NCI-H748 (cell line): Measurements from ENCODE around the gene RASGEF1B.

Experiments used
- DNase-seq: peaks from one replicate; lab custom pipeline; 2025; ENCODE audit not compliant: unreplicated experiment; lab: John Stamatoyannopoulos, UW

Gene RASGEF1B

DNA sequence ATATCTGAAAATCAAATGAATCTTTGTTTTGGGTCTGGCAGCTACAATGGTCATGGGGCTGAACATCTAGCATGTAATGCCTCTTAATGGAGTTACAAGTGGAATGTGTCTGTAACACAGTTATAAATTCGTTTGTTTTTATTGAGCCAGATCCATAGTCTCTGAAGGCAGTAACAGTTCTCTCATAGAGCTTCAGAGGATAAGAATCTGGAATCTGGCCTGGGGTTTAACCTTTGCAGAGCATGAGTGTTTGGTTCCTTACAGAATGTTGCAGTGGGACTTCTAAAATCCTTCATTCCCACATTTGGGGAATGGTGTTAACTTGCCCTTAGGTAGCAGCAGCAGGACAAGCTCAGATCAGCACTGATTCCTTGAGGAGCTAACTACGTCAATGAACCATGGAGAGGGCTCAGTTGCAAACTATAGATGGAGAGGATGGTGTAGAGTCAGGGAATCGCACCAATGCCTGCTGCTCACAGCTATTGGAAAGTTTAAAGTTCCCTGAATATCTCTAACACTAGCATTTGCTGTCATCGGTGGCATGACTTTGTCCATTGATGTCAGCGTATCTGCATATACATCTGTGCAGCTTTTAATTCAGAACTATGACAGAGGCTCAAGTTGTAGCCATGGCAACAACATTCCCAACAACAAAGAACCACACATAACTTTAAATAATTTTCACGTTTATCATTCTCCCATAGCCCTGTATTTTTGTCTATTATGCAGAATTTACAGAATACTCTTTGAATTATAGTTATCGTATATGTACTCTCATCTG is 72.2 kb downstream of the RASGEF1B start:
- DNase-seq: no peak

DNA sequence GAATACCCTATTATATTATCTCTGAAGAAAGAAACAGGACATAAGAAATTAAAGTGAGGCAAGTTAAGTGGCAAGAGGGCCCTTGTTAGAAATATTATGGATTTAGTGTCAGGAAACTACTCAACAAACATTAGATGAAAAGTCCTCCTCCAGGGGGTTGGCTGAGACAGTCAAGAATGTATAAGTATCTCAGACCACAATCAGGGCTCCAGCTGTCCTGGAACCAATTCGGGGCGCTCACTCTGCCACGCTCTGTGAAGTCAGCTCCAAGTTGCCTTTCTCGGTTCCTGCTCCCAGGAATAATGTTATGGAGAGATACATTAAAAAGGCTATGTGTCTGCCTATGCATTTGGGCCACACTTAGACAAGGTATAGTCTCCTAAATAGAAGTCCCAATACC is 73.3 kb downstream of the RASGEF1B start:
- DNase-seq: no peak

DNA sequence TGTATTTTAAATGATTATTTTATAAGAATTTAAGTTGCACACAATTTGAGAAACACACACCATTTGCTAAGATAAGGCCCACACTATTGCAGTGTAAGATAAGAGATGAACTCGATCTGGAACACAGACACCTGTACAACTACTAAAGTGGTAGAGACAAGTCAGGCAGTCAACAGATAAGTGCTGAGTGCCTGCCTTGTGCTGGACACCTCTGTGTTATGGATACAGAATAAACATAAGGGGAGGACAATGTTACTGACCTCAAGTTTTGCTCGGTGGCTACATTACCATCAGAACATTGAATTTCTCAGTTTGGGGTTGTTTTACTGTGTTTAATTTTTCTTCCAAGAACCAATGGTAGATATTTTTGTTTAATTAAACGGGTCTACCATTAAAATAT is 74.1 kb downstream of the RASGEF1B start:
- DNase-seq: no peak

DNA sequence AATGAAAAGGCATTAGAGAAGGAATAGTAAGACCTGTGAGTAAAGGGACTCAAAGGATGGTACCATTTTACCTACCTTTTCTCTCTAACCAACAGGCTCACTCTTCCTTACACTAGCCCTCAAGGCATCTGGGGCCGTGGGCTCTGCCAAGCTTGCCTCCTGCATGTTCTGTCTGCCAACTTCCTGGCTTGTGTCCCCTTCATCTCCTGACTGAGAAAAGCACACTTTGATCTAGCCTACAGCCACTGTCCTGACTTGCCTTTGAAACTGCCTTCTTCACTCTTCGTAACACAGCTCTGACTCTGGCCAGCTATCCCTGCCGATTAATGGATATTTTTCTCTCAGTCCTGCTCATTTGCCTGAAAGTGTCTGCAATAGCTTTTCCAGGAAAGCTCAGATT is 76.5 kb downstream of the RASGEF1B start:
- no peak for DNase-seq

DNA sequence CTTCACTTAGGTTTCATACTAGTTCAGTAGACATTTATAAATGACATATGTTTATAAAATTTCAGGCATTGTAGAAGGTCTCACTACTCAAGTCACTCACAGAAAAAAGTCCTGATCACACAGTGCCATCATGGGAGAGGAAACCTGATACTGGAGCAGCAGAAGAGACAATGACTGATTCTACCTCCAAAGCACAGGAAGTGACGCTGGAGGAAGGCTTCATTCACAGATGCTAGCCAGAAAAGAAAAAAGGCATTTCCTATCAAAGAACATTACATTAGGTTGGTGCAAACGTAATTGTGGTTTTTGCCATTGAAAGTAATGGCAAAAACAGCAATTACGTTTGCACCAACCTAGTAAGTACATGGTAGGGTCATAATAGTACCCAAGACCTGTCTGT is 79.5 kb downstream of the RASGEF1B start:
- no peak for DNase-seq

DNA sequence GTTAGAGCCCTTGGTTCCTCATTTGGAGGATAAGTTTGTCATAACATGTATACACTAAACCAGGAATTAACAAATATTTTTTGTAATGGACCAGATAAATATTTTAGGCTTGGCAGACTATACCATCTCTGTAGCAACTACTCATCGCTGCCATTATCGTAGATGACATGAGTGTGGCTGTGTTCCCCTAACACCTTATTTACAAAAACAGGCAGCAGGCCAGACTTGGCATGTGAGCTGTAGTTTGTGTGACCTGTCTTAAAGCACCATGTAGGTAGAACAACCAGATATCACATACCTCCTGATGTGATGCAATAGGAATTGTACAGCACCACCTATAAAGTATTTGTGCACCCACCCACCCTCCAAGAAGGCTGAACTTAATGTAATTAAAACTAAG is 82.0 kb downstream of the RASGEF1B start:
- DNase-seq: no peak

DNA sequence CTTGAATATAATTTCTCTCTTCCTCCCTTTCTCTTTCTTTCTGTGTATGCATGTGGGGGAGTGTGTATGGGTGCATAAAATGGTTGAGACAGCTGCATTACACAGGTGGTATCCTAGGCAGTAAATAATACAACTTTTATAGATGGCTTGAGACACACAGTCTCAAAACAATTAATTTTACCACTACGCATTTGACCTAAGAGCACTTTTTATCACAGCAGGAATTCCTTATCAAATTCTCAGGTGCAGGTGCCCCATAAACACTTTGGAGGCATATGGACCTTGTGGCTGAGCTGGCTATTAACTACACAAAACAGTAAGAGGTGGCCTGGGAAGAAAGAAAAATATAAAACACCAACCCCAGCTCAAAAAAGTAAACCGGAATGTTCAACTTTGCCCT is 91.3 kb downstream of the RASGEF1B start:
- peak; percentile 55 for DNase-seq

DNA sequence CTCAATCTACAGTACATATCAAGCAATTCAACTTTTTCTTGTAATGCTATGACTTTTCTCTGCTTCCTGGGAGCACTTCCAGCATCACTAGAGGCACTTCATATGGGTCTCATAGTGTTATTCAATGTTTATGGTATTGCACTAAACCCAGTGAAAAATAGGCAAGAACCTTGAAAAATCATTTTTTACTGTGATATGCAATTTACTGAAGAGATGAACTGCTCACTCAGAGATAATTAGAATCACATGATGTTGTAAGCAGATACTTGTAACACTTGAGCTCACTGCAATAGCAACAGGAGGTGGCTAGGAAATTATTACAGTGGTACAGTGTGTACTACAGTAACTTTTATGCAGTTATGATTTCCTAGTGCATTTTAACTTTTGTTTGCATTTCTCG is 93.3 kb downstream of the RASGEF1B start:
- DNase-seq: peak; percentile 5

DNA sequence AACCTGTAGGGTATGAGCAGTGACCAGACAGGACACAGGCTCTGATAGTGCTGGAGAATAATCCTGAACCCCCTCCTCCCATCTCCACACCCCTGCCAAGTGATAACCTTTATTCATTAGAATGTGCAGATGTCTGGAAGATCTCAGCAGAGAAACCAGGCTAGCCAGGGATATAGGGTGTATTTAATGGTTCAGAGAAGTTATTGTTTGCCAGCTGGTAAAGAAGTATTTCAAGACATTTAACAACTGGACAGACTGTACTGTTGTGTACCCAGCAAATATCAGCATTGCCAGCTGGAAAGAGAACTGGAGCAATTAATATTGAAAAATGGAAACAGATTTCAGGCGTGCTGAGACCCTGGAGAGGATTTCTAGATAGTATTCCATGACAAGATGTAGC is 94.5 kb downstream of the RASGEF1B start:
- no peak for DNase-seq

DNA sequence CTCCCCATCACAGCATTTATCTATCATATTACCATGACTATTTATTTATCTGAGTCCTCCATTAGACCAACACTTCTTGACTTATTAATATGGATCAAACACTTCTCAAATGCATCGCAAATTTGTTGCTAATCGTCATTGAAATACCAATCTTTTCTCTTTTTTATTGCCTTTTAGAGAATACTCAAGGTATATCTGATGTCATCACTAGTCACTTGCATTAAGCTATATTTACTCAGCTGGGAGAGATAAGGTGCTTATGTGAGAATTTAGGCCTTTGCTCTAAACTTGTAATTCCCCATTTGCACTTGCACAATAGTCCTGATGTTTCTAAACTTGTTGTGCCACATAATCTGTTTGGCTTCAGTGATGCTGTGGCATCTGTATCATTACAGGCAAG is 95.0 kb downstream of the RASGEF1B start:
- no peak for DNase-seq
